GM12875 (cell line): ENCODE data around the gene SCN3B.

ENCODE experiments used
- H3K4me3 ChIP-seq: one replicate; pipeline ENCODE4 v1.5.1; 2011; ENCODE audit warnings: low read depth, low read length, control low read depth
- CTCF ChIP-seq: IDR thresholded peaks from 2 replicates; pipeline ENCODE4 v1.5.1; 2011; ENCODE audit warnings: low read depth, mild to moderate bottlenecking, control low read depth, inconsistent platforms, low read length, moderate library complexity, borderline replicate concordance; ENCODE audit not compliant: insufficient read depth

Gene SCN3B

GRCh38 chr11:123584737-123585136 is 69.7 kb downstream of the SCN3B start:
- TF ChIP-seq CTCF, result no peak
- no peak overlapping the region for H3K4me3 ChIP-seq

- TF ChIP-seq CTCF, result no peak
- no peak overlapping the region for H3K4me3 ChIP-seq
Observed at GRCh38 chr11:123584186-123584585, 70.2 kb downstream of the SCN3B start.

- H3K4me3 ChIP-seq, result no peak overlapping the region
- no peak for TF ChIP-seq CTCF
Observed at GRCh38 chr11:123582992-123583504, 71.4 kb downstream of the SCN3B start.

- no peak overlapping the region for H3K4me3 ChIP-seq
- TF ChIP-seq CTCF, result no peak
Observed at GRCh38 chr11:123581651-123582399, 72.6 kb downstream of the SCN3B start.

GRCh38 chr11:123580557-123581275 is 73.7 kb downstream of the SCN3B start:
- no peak overlapping the region for H3K4me3 ChIP-seq
- TF ChIP-seq CTCF, result peak; percentile 99

GRCh38 chr11:123580137-123580536 is 74.3 kb downstream of the SCN3B start:
- no peak overlapping the region for H3K4me3 ChIP-seq
- TF ChIP-seq CTCF, result no peak

- no peak for TF ChIP-seq CTCF
Observed at GRCh38 chr11:123579482-123579812, 75.0 kb downstream of the SCN3B start.

More at GRCh38 chr11:123579482-123579812, 75.0 kb downstream of the SCN3B start:
- no peak overlapping the region for H3K4me3 ChIP-seq
